Measurements from ENCODE around the gene UFD1.
A peak's percentile ranks its signal among the peaks of the same experiment; 100 is the strongest.

Gene UFD1, protein sequence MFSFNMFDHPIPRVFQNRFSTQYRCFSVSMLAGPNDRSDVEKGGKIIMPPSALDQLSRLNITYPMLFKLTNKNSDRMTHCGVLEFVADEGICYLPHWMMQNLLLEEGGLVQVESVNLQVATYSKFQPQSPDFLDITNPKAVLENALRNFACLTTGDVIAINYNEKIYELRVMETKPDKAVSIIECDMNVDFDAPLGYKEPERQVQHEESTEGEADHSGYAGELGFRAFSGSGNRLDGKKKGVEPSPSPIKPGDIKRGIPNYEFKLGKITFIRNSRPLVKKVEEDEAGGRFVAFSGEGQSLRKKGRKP

DNA sequence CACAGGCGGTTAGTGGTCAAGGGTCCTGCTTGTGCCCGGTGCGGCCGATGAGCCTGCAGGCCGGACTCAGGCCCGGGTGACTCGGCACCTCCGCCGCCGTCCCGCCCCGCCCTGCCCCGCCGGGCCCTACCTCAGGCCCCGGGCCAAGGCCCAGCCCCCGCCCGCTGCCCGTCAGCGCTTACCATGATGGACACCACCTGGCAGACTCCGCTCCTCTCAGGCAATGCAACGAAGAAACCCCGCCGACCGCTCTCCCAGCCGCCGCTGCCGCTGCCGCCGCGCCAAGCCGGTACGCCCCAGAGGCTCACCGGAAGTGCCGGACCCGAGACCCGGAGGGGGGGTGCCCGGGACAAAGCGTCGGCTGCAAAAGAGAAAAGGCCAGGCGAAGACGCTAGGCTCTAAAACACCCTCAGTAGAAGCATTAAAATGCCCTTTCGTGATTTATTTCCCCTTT, at the start of gene UFD1:
UFD1 (minus strand) TSS at position 293 of the 454 bp plus-strand sequence; CDS start at position 185, 108 bp downstream.
- peak; percentile 92 for DNase-seq

- DNase-seq: no peak
Measured at GRCh38 chr22:19527861-19528417, 48.9 kb upstream of the UFD1 start.

- no peak for DNase-seq
Measured at GRCh38 chr22:19527321-19527721, 48.3 kb upstream of the UFD1 start.

GRCh38 chr22:19526702-19527111, 47.7 kb upstream of the UFD1 start:
- DNase-seq: no peak

DNA sequence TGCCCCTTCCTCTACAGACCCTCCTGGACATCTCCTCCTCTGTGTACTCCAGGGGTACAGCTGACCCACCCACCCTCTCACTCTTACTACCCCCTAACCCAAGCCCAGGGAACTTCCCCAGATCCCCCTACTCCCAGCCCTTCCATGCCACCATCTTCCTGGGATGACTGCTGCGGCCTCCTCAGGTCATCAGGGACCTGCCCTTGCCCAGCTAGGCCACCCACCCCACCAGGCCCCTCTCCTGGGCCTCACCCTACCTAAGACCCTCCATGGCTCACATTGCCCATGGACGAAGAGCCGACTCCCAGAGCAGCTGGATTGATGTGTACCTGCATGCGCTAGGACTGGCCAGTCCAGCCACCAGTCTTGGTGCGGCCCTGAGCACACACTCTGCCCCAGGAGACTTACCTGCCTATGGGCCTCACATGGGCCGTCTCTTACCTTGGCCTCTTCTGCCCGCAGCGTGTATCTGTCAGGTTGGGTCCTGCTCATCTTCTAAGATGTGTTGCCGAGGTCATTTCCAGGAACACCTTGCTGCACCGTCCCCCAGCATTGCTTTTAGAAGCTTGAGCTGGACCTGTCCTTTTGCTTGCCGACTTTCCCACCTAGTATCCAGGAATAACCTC, 47.2 kb upstream of the UFD1 start:
- no peak for DNase-seq

DNA sequence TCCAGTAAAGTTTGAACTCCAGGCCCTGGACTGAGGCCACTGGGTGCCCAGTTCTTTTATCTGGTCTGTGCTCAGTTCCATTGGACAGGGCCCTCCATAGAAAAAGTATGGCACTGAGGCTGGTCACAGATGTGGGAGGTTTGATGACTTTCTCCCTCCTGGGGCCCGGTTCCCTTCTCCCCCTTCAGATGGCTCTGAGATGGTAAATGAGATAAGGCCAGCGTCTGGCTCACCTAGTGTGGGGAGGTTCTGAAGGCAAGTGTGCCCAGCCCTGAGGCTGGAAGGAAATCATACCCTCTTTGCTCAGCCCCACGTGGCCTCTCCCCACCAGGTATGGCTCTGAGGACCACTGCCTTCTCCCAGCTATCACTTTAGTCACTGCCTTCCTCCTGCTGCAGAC, 46.7 kb upstream of the UFD1 start:
- DNase-seq: no peak

- no peak for DNase-seq
Measured at GRCh38 chr22:19525116-19525660, 46.2 kb upstream of the UFD1 start.

DNA sequence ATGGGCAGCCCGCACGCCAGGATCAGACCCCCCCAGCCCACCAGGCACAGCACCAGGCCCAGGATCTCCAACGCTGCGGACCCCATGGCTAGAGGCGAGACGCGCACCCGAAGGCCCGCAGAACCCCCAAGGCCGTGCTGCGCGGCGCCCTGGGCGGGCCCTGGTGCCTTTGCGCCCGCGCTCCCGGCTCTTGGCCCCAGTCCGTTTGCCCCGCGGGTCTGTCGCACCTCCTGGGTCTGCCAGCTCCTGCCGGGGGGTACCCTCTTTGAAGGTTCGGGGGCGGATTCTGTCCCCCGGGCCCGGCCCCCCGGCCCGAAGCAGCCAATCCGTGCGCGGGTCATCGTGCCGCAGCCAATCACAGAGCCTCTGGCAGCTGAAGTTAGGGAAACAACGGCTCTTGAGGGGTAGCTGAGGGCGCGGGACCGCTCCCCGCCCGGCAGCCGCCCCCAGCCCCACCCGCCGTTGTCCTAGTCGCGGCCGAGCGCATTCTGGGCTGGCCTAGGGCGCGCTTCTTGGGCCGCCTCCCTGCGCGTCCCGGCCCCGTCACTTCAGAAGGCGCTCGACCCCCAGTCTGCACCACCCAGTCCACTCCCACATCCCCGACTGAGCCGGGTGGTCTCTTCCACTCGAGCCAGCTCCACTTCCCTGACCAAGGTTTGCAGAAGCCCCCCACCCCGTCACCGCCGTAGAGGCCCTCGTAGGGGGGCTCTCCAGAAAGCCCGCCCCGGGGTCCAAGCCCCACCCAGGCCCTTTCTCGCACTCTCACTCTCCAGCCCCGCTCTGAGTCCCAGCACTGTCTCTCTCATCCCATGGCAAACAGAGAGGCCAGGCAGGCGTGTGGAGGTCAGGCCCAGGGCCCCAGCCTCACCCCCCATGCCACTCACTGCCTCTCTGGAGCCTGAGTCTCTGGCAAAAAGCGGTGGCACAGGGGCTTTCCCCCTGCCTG, 45.5 kb upstream of the UFD1 start, which contains the start of gene CLDN5:
CLDN5 (minus strand) TSS at position 241 of the 946 bp plus-strand sequence; CDS start at position 86, 155 bp downstream.
- DNase-seq: no peak

DNA sequence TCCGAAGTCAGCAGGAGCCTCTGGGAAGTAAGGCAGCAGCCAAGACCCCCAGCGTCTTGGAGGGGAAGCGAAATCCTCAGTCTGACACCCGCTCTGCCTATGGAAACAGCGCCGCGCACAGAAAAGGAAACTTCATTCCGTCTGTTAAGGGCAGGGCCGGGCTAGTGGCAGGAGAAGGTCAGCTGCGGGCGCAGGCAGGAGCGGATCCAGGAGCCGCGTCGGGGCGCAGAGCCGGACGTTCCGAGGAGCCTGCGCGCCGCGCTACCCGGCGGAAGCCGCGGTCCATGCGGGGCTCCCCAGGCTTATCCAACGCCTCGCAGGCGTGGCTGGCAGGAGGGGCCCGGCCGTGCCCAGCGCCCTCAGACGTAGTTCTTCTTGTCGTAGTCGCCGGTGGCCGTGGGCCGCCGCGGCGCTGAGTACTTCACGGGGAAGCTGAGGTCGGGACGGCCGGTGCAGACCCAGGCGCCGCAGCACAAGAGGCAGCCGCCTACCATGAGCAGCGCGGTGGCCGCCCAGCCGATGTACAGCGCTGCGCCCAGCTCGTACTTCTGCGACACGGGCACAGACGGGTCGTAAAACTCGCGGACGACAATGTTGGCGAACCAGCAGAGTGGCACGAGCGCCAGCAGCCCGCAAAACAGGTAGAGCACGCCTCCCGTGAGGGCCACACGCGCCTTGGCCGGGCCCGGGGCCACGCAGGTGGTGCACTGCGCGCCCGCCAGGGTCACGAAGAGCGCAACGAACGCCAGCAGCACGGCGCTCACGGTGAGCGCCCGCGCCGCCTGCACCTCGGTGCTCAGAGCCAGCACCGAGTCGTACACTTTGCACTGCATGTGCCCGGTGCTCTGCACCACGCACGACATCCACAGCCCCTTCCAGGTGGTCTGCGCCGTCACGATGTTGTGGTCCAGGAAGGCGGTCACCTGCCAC, 44.5 kb upstream of the UFD1 start:
- DNase-seq: no peak

DNA sequence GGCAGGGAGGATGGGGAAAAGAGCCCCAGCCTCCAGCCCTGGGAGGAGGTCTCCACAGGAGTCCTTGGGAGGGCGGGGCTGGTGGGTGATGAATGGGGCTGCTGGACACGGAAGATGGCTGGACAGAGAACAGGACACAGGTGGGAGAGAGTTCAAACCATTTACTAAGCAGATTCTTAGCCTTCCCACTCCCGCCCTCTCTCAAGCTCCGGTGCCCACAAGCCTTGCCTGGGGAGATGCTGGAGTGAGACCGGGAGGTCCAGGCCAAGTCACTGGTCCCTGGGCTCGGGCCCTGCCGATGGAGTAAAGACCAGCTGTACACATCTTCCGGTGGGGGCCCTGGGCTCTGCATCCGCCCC, 43.9 kb upstream of the UFD1 start:
- DNase-seq: no peak

- peak; percentile 59 for DNase-seq
Measured at GRCh38 chr22:19522190-19522880, 43.3 kb upstream of the UFD1 start.

GRCh38 chr22:19520566-19521305, 41.7 kb upstream of the UFD1 start:
- no peak for DNase-seq

DNA sequence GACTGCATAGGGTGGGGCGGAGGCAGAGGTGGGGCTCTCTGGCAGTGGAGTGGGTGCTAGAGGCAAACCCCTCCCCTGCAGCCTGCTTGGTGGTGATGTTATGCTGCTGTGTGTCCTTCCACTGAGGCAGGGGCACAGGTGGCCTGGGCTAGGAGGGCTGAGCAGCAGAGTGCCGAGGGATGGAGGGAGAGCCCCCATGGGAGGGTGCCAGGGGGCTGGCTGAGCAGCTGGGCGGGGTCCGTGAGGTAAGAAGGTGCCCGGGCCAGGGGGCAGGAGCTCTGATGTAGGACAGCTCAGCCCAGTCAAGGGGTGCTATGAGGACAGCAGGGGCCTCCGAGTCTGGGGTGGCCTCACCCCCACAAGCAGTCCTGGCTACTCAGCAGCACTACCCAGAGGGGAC, 41.0 kb upstream of the UFD1 start:
- no peak for DNase-seq

- no peak for DNase-seq
Measured at GRCh38 chr22:19519041-19519926, 40.3 kb upstream of the UFD1 start.

- no peak for DNase-seq
Measured at GRCh38 chr22:19518635-19519034, 39.6 kb upstream of the UFD1 start.

- no peak for DNase-seq
Measured at GRCh38 chr22:19517919-19518611, 39.1 kb upstream of the UFD1 start.

GRCh38 chr22:19517171-19517500, 38.1 kb upstream of the UFD1 start:
- no peak for DNase-seq

GRCh38 chr22:19516378-19517170, 37.6 kb upstream of the UFD1 start:
- DNase-seq: no peak
